Limb (tissue), 2 donors: ENCODE measurements around the gene MLC1.
"Not testable (repeated sequence)": the region's sequence is repeated elsewhere in the genome, so short reads cannot be mapped to it uniquely, and the experiment has no call there.

Experiments
- DNase-seq, 2 donors: peaks; one replicate each; pipeline ENCODE4 v3.0.0-alpha.2; 2016; ENCODE audit errors: extremely low spot score in 2 of 2

MLC1 gene

GRCh38 chr22:50104141-50104544 lies 18.9 kb upstream of the MLC1 start:
- DNase-seq: no peak

GRCh38 chr22:50102946-50103345 lies 17.7 kb upstream of the MLC1 start:
- no peak for DNase-seq

- no peak for DNase-seq
Measured at GRCh38 chr22:50101870-50102565, 16.8 kb upstream of the MLC1 start.

GRCh38 chr22:50098052-50098451 lies 12.8 kb upstream of the MLC1 start:
- DNase-seq: no peak

GRCh38 chr22:50092342-50092741 lies 7.1 kb upstream of the MLC1 start:
- DNase-seq: no peak

- no peak for DNase-seq
Measured at GRCh38 chr22:50091092-50091768, 6.0 kb upstream of the MLC1 start.

GRCh38 chr22:50090412-50090714 lies 5.1 kb upstream of the MLC1 start:
- DNase-seq: no peak

GRCh38 chr22:50089682-50090411 lies 4.6 kb upstream of the MLC1 start, which contains the start of gene MOV10L1:
Gene MOV10L1, plus strand, starts transcription at chr22:50090006. Its CDS starts 83 bp downstream, at chr22:50090089.
- no peak for DNase-seq

- DNase-seq: no peak
Measured at GRCh38 chr22:50089231-50089630, 4.0 kb upstream of the MLC1 start.

- no peak for DNase-seq
Measured at GRCh38 chr22:50088096-50088495, 2.9 kb upstream of the MLC1 start.

GRCh38 chr22:50087646-50088045 lies 2.4 kb upstream of the MLC1 start:
- DNase-seq: no peak

GRCh38 chr22:50086975-50087374 lies 1.7 kb upstream of the MLC1 start:
- DNase-seq: not testable (repeated sequence)

GRCh38 chr22:50086526-50086925 lies 1.3 kb upstream of the MLC1 start:
- DNase-seq: no peak

GRCh38 chr22:50084614-50085021 lies 608 bp downstream of the MLC1 start:
- no peak for DNase-seq

- DNase-seq: no peak
Measured at GRCh38 chr22:50084080-50084477, 1.1 kb downstream of the MLC1 start.

GRCh38 chr22:50083462-50084079 lies 1.7 kb downstream of the MLC1 start:
- no peak for DNase-seq

- no peak for DNase-seq
Measured at GRCh38 chr22:50082961-50083461, 2.2 kb downstream of the MLC1 start.

GRCh38 chr22:50082197-50082715 lies 3.0 kb downstream of the MLC1 start:
- DNase-seq: no peak

GRCh38 chr22:50081426-50082196 lies 3.6 kb downstream of the MLC1 start:
- no peak for DNase-seq

- no peak for DNase-seq
Measured at GRCh38 chr22:50080077-50080465, 5.2 kb downstream of the MLC1 start.

- no peak for DNase-seq
Measured at GRCh38 chr22:50078761-50079160, 6.5 kb downstream of the MLC1 start.
